SK-N-SH (cell line): Measurements from ENCODE around the gene MORN5. TPM values are rescaled to one million over a fixed set of nuclear protein-coding genes. Genes with fewer than 3 reads are reported as not detected.

ENCODE experiments used
- CTCF ChIA-PET: fragments of 300-600, 350-600 bp; formaldehyde crosslinking; extraction: SDS; loops from one replicate; lab custom pipeline; 2021; lab: Yijun Ruan, JAX
- POLR2A ChIA-PET: fragments of 350-600 bp; sonication (Branson Sonifier 250); formaldehyde crosslinking; extraction: SDS; loops from one replicate; lab custom pipeline; 2020; ENCODE audit warnings: antibody characterized with exemption, inconsistent platforms; lab: Yijun Ruan, JAX
- DNase-seq: peaks from one replicate; pipeline ENCODE4 v3.0.0; 2012
- H2AFZ ChIP-seq: fragments of 200-600 bp; sonication (generic); 2 replicates; pipeline ENCODE4 v1.8.1; 2016; ENCODE audit warnings: antibody characterized with exemption, mild to moderate bottlenecking, low read depth
- H3F3A ChIP-seq: fragments of 200-600 bp; sonication (generic); replicated peaks from 2 replicates; pipeline ENCODE3; 2016; ENCODE audit warnings: antibody characterized with exemption, mild to moderate bottlenecking; ENCODE audit not compliant: insufficient read depth
- H3K27ac ChIP-seq, 2 experiments: fragments of 200-500 bp in 1 of 2; fragments of 200-600 bp in 1 of 2; sonication (Bioruptor generic) in 1 of 2; sonication (generic), shearing (Covaris generic) in 1 of 2; 2 replicates each; pipeline versions ENCODE4 v1.5.1 to v1.6.1; 2014 to 2016; ENCODE audit warnings: low read depth in 2 of 2, inconsistent platforms in 1 of 2, low read length in 1 of 2, mild to moderate bottlenecking in 1 of 2, mixed read lengths in 1 of 2
- H3K27me3 ChIP-seq: fragments of 200-600 bp; sonication (generic), shearing (Covaris generic); 2 replicates; pipeline ENCODE4 v1.6.1; 2016; ENCODE audit warnings: mixed run types; ENCODE audit not compliant: insufficient read depth
- H3K36me3 ChIP-seq, 2 experiments: fragments of 200-500 bp in 1 of 2; fragments of 200-600 bp in 1 of 2; sonication (Bioruptor generic) in 1 of 2; sonication (generic) in 1 of 2; replicated peaks in 1 of 2; 2 replicates each; pipeline versions ENCODE3 to v1.5.1; 2014 to 2016; ENCODE audit warnings: low read length in 1 of 2, mild to moderate bottlenecking in 1 of 2; ENCODE audit not compliant: insufficient read depth in 2 of 2, control insufficient read depth in 1 of 2
- H3K4me1 ChIP-seq, 2 experiments: fragments of 200-500 bp in 1 of 2; fragments of 200-600 bp in 1 of 2; sonication (Bioruptor generic) in 1 of 2; sonication (generic), shearing (Covaris generic) in 1 of 2; 2 replicates each; pipeline versions ENCODE4 v1.5.1 to v1.6.1; 2014 to 2016; ENCODE audit warnings: low read depth in 1 of 2, low read length in 1 of 2, mixed run types in 1 of 2; ENCODE audit not compliant: insufficient read depth in 2 of 2, control insufficient read depth in 1 of 2
- H3K4me2 ChIP-seq: fragments of 200-600 bp; sonication (generic), shearing (Covaris generic); 2 replicates; pipeline ENCODE4 v1.6.1; 2017; ENCODE audit warnings: mixed run types
- H3K4me3 ChIP-seq, 2 experiments: fragments of 200-500 bp in 1 of 2; fragments of 200-600 bp in 1 of 2; sonication (Bioruptor generic) in 1 of 2; sonication (generic), shearing (Covaris generic) in 1 of 2; 2 replicates each; pipeline versions ENCODE4 v1.5.1 to v1.8.1; 2014 to 2016; ENCODE audit warnings: low read depth in 2 of 2, inconsistent platforms in 1 of 2, low read length in 1 of 2, mild to moderate bottlenecking in 1 of 2, mixed read lengths in 1 of 2, moderate library complexity in 1 of 2
- H3K79me2 ChIP-seq: fragments of 200-600 bp; sonication (generic); 2 replicates; pipeline ENCODE4 v1.8.1; 2017; ENCODE audit warnings: mild to moderate bottlenecking; ENCODE audit not compliant: insufficient read depth
- H3K9ac ChIP-seq: fragments of 200-600 bp; sonication (generic); 2 replicates; pipeline ENCODE4 v1.6.1; 2017; ENCODE audit warnings: mixed run types
- H3K9me2 ChIP-seq: fragments of 200-600 bp; sonication (generic); 2 replicates; pipeline ENCODE4 v1.6.1; 2017; ENCODE audit warnings: mixed run types
- H3K9me3 ChIP-seq: fragments of 200-600 bp; sonication (generic); 2 replicates; pipeline ENCODE4 v1.6.1; 2017; ENCODE audit warnings: mixed run types, mild to moderate bottlenecking, moderate library complexity
- H4K20me1 ChIP-seq: fragments of 200-600 bp; sonication (generic); 2 replicates; pipeline ENCODE4 v1.6.1; 2017; ENCODE audit warnings: mild to moderate bottlenecking, mixed run types; ENCODE audit not compliant: insufficient read depth
- EP300 ChIP-seq, 2 experiments: IDR thresholded peaks; 2 replicates each; pipeline versions ENCODE4 v1.4.0 to v1.6.1; 2012; ENCODE audit warnings: borderline replicate concordance in 1 of 2, low read depth in 1 of 2, low read length in 1 of 2
- EZH2phosphoT487 ChIP-seq: fragments of 200-600 bp; sonication (generic); IDR thresholded peaks from 2 replicates; pipeline ENCODE4 v1.6.1; 2017; ENCODE audit warnings: low read depth, mixed run types, mild to moderate bottlenecking, antibody characterized with exemption, moderate library complexity, borderline replicate concordance
- FOSL2 ChIP-seq: IDR thresholded peaks from 2 replicates; pipeline ENCODE4 v1.4.0; 2012; ENCODE audit warnings: low read depth, mild to moderate bottlenecking, moderate library complexity, borderline replicate concordance
- FOXJ3 ChIP-seq: sonication (generic); formaldehyde crosslinking; IDR thresholded peaks from 2 replicates; pipeline ENCODE4 v1.5.1; 2020; ENCODE audit warnings: mild to moderate bottlenecking, missing genetic modification reagents
- FOXM1 ChIP-seq: IDR thresholded peaks from 2 replicates; pipeline ENCODE4 v1.4.0; 2012; ENCODE audit warnings: low read depth, mild to moderate bottlenecking
- GATA2 ChIP-seq: sonication (generic); formaldehyde crosslinking; IDR thresholded peaks from 2 replicates; pipeline ENCODE4 v1.5.0; 2020; ENCODE audit warnings: mild to moderate bottlenecking, missing genetic modification reagents
- JUND ChIP-seq: IDR thresholded peaks from 2 replicates; pipeline ENCODE4 v1.4.0; 2012
- MEF2A ChIP-seq: IDR thresholded peaks from 2 replicates; pipeline ENCODE4 v1.4.0; 2012; ENCODE audit warnings: low read depth, borderline replicate concordance
- POLR2AphosphoS5 ChIP-seq: IDR thresholded peaks from 2 replicates; pipeline ENCODE4 v1.6.1; 2012; ENCODE audit warnings: low read depth, low read length
- RCOR1 ChIP-seq: fragments of 150-350 bp; IDR thresholded peaks from 2 replicates; pipeline ENCODE4 v1.6.1; 2017; ENCODE audit warnings: antibody characterized with exemption, low read length
- RFX5 ChIP-seq: IDR thresholded peaks from 2 replicates; pipeline ENCODE4 v1.6.1; 2012; ENCODE audit warnings: mild to moderate bottlenecking, improper control_type of control experiment, low read length
- RXRA ChIP-seq: IDR thresholded peaks from 2 replicates; pipeline ENCODE4 v1.4.0; 2012; ENCODE audit warnings: low read depth, mild to moderate bottlenecking, borderline replicate concordance
- SIN3A ChIP-seq: IDR thresholded peaks from 2 replicates; pipeline ENCODE4 v1.6.1; 2012; ENCODE audit warnings: low read depth, mild to moderate bottlenecking, low read length, moderate library complexity, borderline replicate concordance
- SMC3 ChIP-seq: IDR thresholded peaks from 2 replicates; pipeline ENCODE4 v1.6.1; 2012; ENCODE audit warnings: low read depth, low read length, improper control_type of control experiment
- TAF1 ChIP-seq: IDR thresholded peaks from 2 replicates; pipeline ENCODE4 v1.6.1; 2012; ENCODE audit warnings: low read depth, mild to moderate bottlenecking, low read length, moderate library complexity, borderline replicate concordance
- WGBS: methylation state at CpG from one replicate; pipeline ENCODE4 v1.1.6; 2017; ENCODE audit warnings: low lambda C conversion rate; 5-methylcytosine and 5-hydroxymethylcytosine counted together
- polyA plus RNA-seq, 3 experiments: library from polyadenylated mRNA; depleted of rRNA; stranded (reverse); fragments of >200 nt; gene quantifications; 2 replicates each; pipeline ENCODE4 v1.2.3, GENCODE V29; 2012
- TF ChIP-seq, protein P1 (sequence below): IDR thresholded peaks from 2 replicates; pipeline ENCODE4 v1.4.0; 2012; ENCODE audit warnings: low read depth, borderline replicate concordance
- TF ChIP-seq, protein P2 (sequence below): fragments of 150-350 bp; IDR thresholded peaks from 2 replicates; pipeline ENCODE4 v1.6.1; 2017; ENCODE audit warnings: antibody characterized with exemption, low read length, low read depth, borderline replicate concordance
- TF ChIP-seq, protein P3 (sequence below): IDR thresholded peaks from 2 replicates; pipeline ENCODE4; 2012

Gene MORN5
- polyA plus RNA-seq, 1 of the 3 experiments (the other 2 are of a cell fraction): not detected

DNA sequence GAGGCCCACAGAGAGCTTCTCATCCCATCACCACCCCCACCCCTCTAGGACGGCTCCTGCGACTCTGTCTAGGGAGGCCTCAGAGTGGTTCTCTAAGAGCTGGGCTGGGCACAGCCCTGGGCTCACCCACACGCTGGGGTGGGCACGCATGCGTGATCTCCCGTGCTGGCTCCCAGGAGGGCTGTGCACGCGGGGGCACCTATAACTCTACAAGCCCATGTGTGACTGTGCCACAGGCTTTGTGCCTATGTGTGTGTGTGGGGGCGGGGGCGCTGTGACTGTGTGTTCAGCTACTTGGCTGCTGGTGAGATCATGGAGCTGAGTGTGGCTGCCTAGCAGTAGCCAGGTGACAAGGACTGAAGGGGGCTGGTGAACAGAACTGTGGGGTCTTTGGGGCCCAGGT is 32.3 kb upstream of the MORN5 start:
- TF ChIP-seq, protein P1, sequence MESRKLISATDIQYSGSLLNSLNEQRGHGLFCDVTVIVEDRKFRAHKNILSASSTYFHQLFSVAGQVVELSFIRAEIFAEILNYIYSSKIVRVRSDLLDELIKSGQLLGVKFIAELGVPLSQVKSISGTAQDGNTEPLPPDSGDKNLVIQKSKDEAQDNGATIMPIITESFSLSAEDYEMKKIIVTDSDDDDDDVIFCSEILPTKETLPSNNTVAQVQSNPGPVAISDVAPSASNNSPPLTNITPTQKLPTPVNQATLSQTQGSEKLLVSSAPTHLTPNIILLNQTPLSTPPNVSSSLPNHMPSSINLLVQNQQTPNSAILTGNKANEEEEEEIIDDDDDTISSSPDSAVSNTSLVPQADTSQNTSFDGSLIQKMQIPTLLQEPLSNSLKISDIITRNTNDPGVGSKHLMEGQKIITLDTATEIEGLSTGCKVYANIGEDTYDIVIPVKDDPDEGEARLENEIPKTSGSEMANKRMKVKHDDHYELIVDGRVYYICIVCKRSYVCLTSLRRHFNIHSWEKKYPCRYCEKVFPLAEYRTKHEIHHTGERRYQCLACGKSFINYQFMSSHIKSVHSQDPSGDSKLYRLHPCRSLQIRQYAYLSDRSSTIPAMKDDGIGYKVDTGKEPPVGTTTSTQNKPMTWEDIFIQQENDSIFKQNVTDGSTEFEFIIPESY: no peak
- no peak for TF ChIP-seq RXRA
- no peak for TF ChIP-seq JUND
- no peak for TF ChIP-seq GATA2 (CRISPR knock-in tag)
- no peak for TF ChIP-seq FOXM1
- TF ChIP-seq, protein P2, sequence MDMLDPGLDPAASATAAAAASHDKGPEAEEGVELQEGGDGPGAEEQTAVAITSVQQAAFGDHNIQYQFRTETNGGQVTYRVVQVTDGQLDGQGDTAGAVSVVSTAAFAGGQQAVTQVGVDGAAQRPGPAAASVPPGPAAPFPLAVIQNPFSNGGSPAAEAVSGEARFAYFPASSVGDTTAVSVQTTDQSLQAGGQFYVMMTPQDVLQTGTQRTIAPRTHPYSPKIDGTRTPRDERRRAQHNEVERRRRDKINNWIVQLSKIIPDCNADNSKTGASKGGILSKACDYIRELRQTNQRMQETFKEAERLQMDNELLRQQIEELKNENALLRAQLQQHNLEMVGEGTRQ: no peak
- no peak for TF ChIP-seq SIN3A
- no peak for TF ChIP-seq SMC3
- no peak for TF ChIP-seq RCOR1
- TF ChIP-seq TAF1: no peak
- TF ChIP-seq FOXJ3 (CRISPR knock-in tag): no peak
- TF ChIP-seq FOSL2: no peak
- no peak for TF ChIP-seq POLR2AphosphoS5
- no peak for TF ChIP-seq MEF2A
- TF ChIP-seq, protein P3, sequence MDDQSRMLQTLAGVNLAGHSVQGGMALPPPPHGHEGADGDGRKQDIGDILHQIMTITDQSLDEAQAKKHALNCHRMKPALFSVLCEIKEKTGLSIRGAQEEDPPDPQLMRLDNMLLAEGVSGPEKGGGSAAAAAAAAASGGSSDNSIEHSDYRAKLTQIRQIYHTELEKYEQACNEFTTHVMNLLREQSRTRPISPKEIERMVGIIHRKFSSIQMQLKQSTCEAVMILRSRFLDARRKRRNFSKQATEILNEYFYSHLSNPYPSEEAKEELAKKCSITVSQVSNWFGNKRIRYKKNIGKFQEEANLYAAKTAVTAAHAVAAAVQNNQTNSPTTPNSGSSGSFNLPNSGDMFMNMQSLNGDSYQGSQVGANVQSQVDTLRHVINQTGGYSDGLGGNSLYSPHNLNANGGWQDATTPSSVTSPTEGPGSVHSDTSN: no peak
- TF ChIP-seq EP300 (IDR thresholded peaks at IDR 0.05; ENCODE audit: borderline replicate concordance in 1 of 2, low read depth in 1 of 2, low read length in 1 of 2): no peak
- no peak for TF ChIP-seq RFX5
- no peak for TF ChIP-seq EZH2phosphoT487
- TF ChIP-seq, all 33 proteins: peak for 0
- ChIA-PET CTCF (interaction anchor here (1.3 to 15.3 kb wide), 5 partner anchors 16 to 220 kb away, joined by 3 to 528 read pairs (median 60); partner anchors contain the start of gene TTLL11), POLR2A (no interaction called here)

More for the DNA sequence above, 32.3 kb upstream of the MORN5 start:
- Histone ChIP-seq H3K9me2 (no peaks in the 10 kb centered on the region), H3K27me3 (no peaks in the 10 kb centered on the region), H3K27ac (no peak overlapping the region), H3K79me2 (no peaks in the 10 kb centered on the region), H3K4me3 (no peak overlapping the region), H3K9ac (no peak overlapping the region), H3K4me2 (no peak overlapping the region), H3K36me3 (no peaks in the 10 kb centered on the region), H3K4me1 (peaks cover 4 to 8% of the 10 kb centered on the region in 2 experiments; a peak in 2 of 4 replicates), H2AFZ (no peak overlapping the region), H3F3A (no peaks in the 10 kb centered on the region), H4K20me1 (no peaks in the 10 kb centered on the region), H3K9me3 (no peaks in the 10 kb centered on the region)
- WGBS: 84% methylated on average over 10 of the region's 10 CpGs
- DNase-seq: no peak
